Epidermal melanocyte (primary cell): ENCODE measurements around the gene COX7A1.

ENCODE experiments used
- DNase-seq: peaks from one replicate; pipeline ENCODE4 v3.0.0; 2011; ENCODE audit warnings: low spot score; ENCODE audit not compliant: insufficient read length

Gene COX7A1

GRCh38 chr19:36113425-36113824 is 38.8 kb downstream of the COX7A1 start:
- DNase-seq = no peak

GRCh38 chr19:36112678-36113077 is 39.6 kb downstream of the COX7A1 start:
- DNase-seq = no peak

GRCh38 chr19:36111200-36111539 is 41.1 kb downstream of the COX7A1 start:
- DNase-seq = no peak

- no peak for DNase-seq
These were observed 41.6 kb downstream of the COX7A1 start, which contains the start of gene OVOL3 for GRCh38 chr19:36110487-36111199. TSS of gene OVOL3 (plus strand) at chr19:36111143. CDS start at chr19:36111203, 60 bp downstream.

GRCh38 chr19:36108684-36109083 is 43.6 kb downstream of the COX7A1 start:
- no peak for DNase-seq

GRCh38 chr19:36106991-36107390 is 45.3 kb downstream of the COX7A1 start:
- no peak for DNase-seq

GRCh38 chr19:36106441-36106840 is 45.8 kb downstream of the COX7A1 start:
- no peak for DNase-seq

GRCh38 chr19:36103842-36104552 is 48.2 kb downstream of the COX7A1 start:
- no peak for DNase-seq

- no peak for DNase-seq
These were observed 49.1 kb downstream of the COX7A1 start for GRCh38 chr19:36103040-36103626.

GRCh38 chr19:36101550-36102327 is 50.5 kb downstream of the COX7A1 start:
- no peak for DNase-seq
